Measurements from ENCODE around the gene ANKRD33. TPM values are rescaled to one million over a fixed set of nuclear protein-coding genes. Genes with fewer than 3 reads are reported as not detected.

The ANKRD33 gene
- polyA plus RNA-seq, 4 donors: 0.04 TPM; not detected in 3

DNA sequence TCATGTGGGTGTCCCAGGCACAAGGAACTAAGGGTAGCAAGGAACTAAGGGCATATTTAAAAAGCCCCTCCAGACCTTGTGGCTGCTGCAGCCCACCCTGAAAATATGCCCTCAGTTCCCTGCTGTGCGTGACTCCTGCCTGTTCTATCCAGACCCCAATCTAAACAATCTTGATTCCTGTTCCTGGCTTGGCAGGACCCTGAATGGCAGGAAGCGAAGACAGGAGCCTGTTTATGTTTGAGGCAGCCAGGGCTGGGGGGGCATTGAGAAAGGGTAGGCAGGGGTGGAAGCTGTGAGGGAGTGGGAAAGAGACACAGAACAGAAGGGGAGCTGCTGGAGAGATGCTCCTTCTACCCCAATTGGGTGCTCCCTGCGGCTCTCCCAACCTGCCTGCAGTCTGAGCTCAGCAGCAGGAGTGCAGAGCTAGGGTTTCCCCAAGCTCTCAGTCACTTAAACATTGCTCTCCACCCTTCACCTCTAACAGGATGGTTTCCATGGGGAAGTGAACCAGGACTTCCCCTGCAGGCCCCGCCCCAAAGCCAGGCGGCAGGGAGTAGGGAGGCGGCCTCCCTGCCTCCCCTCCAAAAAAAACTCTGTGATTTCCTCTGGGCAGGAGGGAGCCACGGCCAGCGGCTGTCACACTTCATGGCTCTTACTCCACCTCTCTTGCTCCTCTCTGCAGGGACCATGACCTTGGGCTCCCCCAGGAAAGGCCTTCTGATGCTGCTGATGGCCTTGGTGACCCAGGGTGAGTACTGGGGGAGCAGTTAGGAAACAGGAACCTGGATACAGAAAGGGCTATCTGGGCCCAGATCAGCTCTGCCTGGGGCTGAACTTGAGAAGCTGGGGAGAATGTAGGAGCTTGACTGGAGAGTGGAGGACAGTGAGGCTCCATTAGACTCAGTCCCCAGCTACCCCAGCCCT, 24.1 kb downstream of the ANKRD33 start:
- Histone ChIP-seq H3K9me3 (ENCODE audit: control insufficient read depth in 2 of 2, insufficient read depth in 1 of 2, low read depth in 1 of 2, low read length in 1 of 2) (no peaks in the 10 kb centered on the region), H3K4me3 (ENCODE audit: low read depth in 1 of 3, low read length in 3 of 3) (peak overlapping the region in 1 of 3 donors; percentile 24), H3K36me3 (ENCODE audit: control insufficient read depth in 3 of 3, insufficient read depth in 2 of 3, low read depth in 1 of 3, low read length in 3 of 3) (peaks cover 0 to 27% (median 0%) of the 10 kb centered on the region in 3 donors), H3K4me1 (ENCODE audit: control insufficient read depth in 3 of 3, insufficient read depth in 2 of 3, low read depth in 1 of 3, low read length in 2 of 3) (peaks cover 0 to 20% (median 6%) of the 10 kb centered on the region in 3 donors), H3K27ac (ENCODE audit: low read depth in 1 of 3, low read length in 2 of 3) (peak overlapping the region in 2 of 3 donors; percentile 44 to 81), H3K27me3 (ENCODE audit: control insufficient read depth in 3 of 3, insufficient read depth in 3 of 3, low read length in 3 of 3) (peaks cover 0 to 14% (median 0%) of the 10 kb centered on the region in 3 donors)
- FAIRE-seq (no peak), DNase-seq (peak in 1 of 2 donors; percentile 33)
- WGBS, 3 donors: 47 to 53% (median 50%) methylated on average over 8 of the region's 8 CpGs

DNA sequence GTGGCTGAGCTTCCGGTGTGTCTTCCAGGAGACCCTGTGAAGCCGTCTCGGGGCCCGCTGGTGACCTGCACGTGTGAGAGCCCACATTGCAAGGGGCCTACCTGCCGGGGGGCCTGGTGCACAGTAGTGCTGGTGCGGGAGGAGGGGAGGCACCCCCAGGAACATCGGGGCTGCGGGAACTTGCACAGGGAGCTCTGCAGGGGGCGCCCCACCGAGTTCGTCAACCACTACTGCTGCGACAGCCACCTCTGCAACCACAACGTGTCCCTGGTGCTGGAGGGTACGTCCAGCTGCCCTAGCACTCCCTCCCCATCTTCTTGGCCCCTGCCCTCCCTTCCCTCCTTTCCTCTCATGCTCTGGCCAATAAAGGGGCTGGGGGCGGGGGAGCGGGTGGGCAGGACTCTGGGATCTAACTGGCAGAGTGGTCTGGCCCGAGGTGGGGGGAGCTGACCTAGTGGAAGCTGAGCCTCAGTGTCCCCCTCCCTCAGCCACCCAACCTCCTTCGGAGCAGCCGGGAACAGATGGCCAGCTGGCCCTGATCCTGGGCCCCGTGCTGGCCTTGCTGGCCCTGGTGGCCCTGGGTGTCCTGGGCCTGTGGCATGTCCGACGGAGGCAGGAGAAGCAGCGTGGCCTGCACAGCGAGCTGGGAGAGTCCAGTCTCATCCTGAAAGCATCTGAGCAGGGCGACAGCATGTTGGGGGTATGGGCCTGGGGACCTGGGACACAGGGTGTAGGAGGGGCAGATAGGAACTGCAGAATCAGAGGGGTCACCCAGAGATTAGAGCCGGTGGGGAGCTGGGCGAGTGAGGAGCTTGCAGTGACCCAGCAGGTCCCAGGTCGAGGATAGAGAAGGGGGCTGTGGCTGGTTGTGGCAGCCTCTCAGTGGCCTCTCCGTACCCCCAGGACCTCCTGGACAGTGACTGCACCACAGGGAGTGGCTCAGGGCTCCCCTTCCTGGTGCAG, 25.4 kb downstream of the ANKRD33 start:
- H3K36me3 ChIP-seq (ENCODE audit: control insufficient read depth in 3 of 3, insufficient read depth in 2 of 3, low read depth in 1 of 3, low read length in 3 of 3): peaks cover 0 to 31% (median 0%) of the 10 kb centered on the region in 3 donors
- H3K27me3 ChIP-seq (ENCODE audit: control insufficient read depth in 3 of 3, insufficient read depth in 3 of 3, low read length in 3 of 3): peaks cover 0 to 6% (median 0%) of the 10 kb centered on the region in 3 donors
- H3K4me1 ChIP-seq (ENCODE audit: control insufficient read depth in 3 of 3, insufficient read depth in 2 of 3, low read depth in 1 of 3, low read length in 2 of 3): peaks cover 0 to 25% (median 6%) of the 10 kb centered on the region in 3 donors
- no peaks in the 10 kb centered on the region for H3K9me3 ChIP-seq (ENCODE audit: control insufficient read depth in 2 of 2, insufficient read depth in 1 of 2, low read depth in 1 of 2, low read length in 1 of 2)
- WGBS, 3 donors: 72 to 83% (median 80%) methylated on average over 25 to 30 of the region's 30 CpGs
- FAIRE-seq (no peak), DNase-seq (no peak)
- peak overlapping the region in 1 of 3 donors; percentile 81 for H3K27ac ChIP-seq (ENCODE audit: low read depth in 1 of 3, low read length in 2 of 3)
- no peak overlapping the region for H3K4me3 ChIP-seq (ENCODE audit: low read depth in 1 of 3, low read length in 3 of 3)

DNA sequence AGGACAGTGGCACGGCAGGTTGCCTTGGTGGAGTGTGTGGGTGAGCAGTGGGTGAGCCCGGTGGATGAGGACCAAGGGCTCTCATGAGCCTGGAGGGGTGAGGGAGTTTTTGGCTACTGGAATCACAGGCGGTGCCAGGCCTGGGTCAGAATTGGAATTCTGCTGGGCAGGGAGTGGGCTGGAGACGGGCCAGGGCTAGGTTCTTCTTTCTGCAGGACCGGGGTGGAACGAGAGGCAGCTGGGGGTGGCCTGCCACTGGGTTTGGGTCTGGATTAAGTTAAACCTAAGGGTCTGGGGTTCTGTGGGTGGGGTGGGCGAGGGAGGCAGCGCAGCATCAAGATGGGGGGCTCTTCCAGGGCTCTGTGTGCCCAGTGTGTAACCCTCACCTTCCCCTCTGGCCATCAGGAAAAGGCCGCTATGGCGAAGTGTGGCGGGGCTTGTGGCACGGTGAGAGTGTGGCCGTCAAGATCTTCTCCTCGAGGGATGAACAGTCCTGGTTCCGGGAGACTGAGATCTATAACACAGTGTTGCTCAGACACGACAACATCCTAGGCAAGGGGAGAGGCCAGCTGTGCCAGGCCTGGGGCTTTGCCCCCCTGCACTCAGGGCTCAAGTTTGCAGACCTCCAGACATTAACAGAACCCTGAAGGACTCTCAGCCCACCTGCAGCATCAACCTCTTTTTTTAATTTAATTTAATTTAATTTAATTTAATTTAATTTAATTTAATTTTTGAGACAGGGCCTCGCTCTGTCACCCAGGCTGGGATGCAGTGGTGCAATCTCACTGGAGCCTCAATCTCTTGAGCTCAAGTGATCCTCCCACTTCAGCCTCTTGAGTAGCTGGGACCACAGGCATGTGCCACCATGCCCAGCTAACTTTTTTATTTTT, 26.4 kb downstream of the ANKRD33 start:
- Histone ChIP-seq H3K27ac (ENCODE audit: low read depth in 1 of 3, low read length in 2 of 3) (no peak overlapping the region), H3K36me3 (ENCODE audit: control insufficient read depth in 3 of 3, insufficient read depth in 2 of 3, low read depth in 1 of 3, low read length in 3 of 3) (peaks cover 0 to 36% (median 0%) of the 10 kb centered on the region in 3 donors), H3K4me1 (ENCODE audit: control insufficient read depth in 3 of 3, insufficient read depth in 2 of 3, low read depth in 1 of 3, low read length in 2 of 3) (peaks cover 0 to 23% (median 6%) of the 10 kb centered on the region in 3 donors), H3K9me3 (ENCODE audit: control insufficient read depth in 2 of 2, insufficient read depth in 1 of 2, low read depth in 1 of 2, low read length in 1 of 2) (no peaks in the 10 kb centered on the region), H3K4me3 (ENCODE audit: low read depth in 1 of 3, low read length in 3 of 3) (no peak overlapping the region), H3K27me3 (ENCODE audit: control insufficient read depth in 3 of 3, insufficient read depth in 3 of 3, low read length in 3 of 3) (no peaks in the 10 kb centered on the region)
- 82 to 91% (median 88%) methylated on average over 16 to 17 of the region's 17 CpGs for WGBS, 3 donors
- DNase-seq: no peak
- no peak for FAIRE-seq

DNA sequence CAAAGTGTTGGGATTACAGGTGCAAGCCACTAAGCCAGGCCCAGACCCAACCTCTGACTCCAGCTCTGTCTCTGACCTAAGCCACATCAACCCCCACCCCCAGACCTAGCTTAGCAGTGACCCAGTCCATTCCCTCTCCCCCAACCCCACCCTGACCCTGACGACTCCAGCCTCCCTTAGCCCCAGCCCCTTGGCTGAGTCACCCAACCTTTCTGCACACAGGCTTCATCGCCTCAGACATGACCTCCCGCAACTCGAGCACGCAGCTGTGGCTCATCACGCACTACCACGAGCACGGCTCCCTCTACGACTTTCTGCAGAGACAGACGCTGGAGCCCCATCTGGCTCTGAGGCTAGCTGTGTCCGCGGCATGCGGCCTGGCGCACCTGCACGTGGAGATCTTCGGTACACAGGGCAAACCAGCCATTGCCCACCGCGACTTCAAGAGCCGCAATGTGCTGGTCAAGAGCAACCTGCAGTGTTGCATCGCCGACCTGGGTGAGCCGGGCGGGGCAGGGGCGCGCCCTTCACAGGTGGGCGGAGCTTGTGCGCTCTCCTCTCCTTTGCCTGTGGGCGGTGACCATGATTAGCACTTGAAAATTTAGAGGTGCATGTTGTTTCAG, 27.2 kb downstream of the ANKRD33 start:
- Histone ChIP-seq H3K27ac (ENCODE audit: low read depth in 1 of 3, low read length in 2 of 3) (no peak overlapping the region), H3K36me3 (ENCODE audit: control insufficient read depth in 3 of 3, insufficient read depth in 2 of 3, low read depth in 1 of 3, low read length in 3 of 3) (peaks cover 0 to 38% (median 0%) of the 10 kb centered on the region in 3 donors), H3K4me3 (ENCODE audit: low read depth in 1 of 3, low read length in 3 of 3) (no peak overlapping the region), H3K9me3 (ENCODE audit: control insufficient read depth in 2 of 2, insufficient read depth in 1 of 2, low read depth in 1 of 2, low read length in 1 of 2) (no peaks in the 10 kb centered on the region), H3K27me3 (ENCODE audit: control insufficient read depth in 3 of 3, insufficient read depth in 3 of 3, low read length in 3 of 3) (no peaks in the 10 kb centered on the region), H3K4me1 (ENCODE audit: control insufficient read depth in 3 of 3, insufficient read depth in 2 of 3, low read depth in 1 of 3, low read length in 2 of 3) (peaks cover 0 to 23% (median 6%) of the 10 kb centered on the region in 3 donors)
- WGBS, 3 donors: 53 to 75% (median 69%) methylated on average over 26 to 28 of the region's 28 CpGs
- FAIRE-seq (no peak), DNase-seq (no peak)

- Histone ChIP-seq H3K4me3 (ENCODE audit: low read depth in 1 of 3, low read length in 3 of 3) (no peak overlapping the region), H3K27me3 (ENCODE audit: control insufficient read depth in 3 of 3, insufficient read depth in 3 of 3, low read length in 3 of 3) (no peaks in the 10 kb centered on the region), H3K27ac (ENCODE audit: low read depth in 1 of 3, low read length in 2 of 3) (no peak overlapping the region), H3K9me3 (ENCODE audit: control insufficient read depth in 2 of 2, insufficient read depth in 1 of 2, low read depth in 1 of 2, low read length in 1 of 2) (no peaks in the 10 kb centered on the region), H3K36me3 (ENCODE audit: control insufficient read depth in 3 of 3, insufficient read depth in 2 of 3, low read depth in 1 of 3, low read length in 3 of 3) (peaks cover 0 to 39% (median 0%) of the 10 kb centered on the region in 3 donors), H3K4me1 (ENCODE audit: control insufficient read depth in 3 of 3, insufficient read depth in 2 of 3, low read depth in 1 of 3, low read length in 2 of 3) (peaks cover 0 to 21% (median 6%) of the 10 kb centered on the region in 3 donors)
- no peak for FAIRE-seq
- WGBS, 3 donors: 95% methylated on average over 11 of the region's 11 CpGs
- DNase-seq: no peak
Measured at GRCh38 chr12:51915951-51916350, 28.0 kb downstream of the ANKRD33 start.

GRCh38 chr12:51917041-51917590, 29.2 kb downstream of the ANKRD33 start:
- WGBS, 3 donors: 76 to 86% (median 82%) methylated on average over 10 of the region's 10 CpGs
- FAIRE-seq (no peak), DNase-seq (no peak)
- Histone ChIP-seq H3K27ac (ENCODE audit: low read depth in 1 of 3, low read length in 2 of 3) (peak overlapping the region in 1 of 3 donors; percentile 45), H3K27me3 (ENCODE audit: control insufficient read depth in 3 of 3, insufficient read depth in 3 of 3, low read length in 3 of 3) (no peaks in the 10 kb centered on the region), H3K9me3 (ENCODE audit: control insufficient read depth in 2 of 2, insufficient read depth in 1 of 2, low read depth in 1 of 2, low read length in 1 of 2) (no peaks in the 10 kb centered on the region), H3K36me3 (ENCODE audit: control insufficient read depth in 3 of 3, insufficient read depth in 2 of 3, low read depth in 1 of 3, low read length in 3 of 3) (peaks cover 0 to 39% (median 0%) of the 10 kb centered on the region in 3 donors), H3K4me3 (ENCODE audit: low read depth in 1 of 3, low read length in 3 of 3) (no peak overlapping the region), H3K4me1 (ENCODE audit: control insufficient read depth in 3 of 3, insufficient read depth in 2 of 3, low read depth in 1 of 3, low read length in 2 of 3) (peaks cover 0 to 13% (median 3%) of the 10 kb centered on the region in 3 donors)

DNA sequence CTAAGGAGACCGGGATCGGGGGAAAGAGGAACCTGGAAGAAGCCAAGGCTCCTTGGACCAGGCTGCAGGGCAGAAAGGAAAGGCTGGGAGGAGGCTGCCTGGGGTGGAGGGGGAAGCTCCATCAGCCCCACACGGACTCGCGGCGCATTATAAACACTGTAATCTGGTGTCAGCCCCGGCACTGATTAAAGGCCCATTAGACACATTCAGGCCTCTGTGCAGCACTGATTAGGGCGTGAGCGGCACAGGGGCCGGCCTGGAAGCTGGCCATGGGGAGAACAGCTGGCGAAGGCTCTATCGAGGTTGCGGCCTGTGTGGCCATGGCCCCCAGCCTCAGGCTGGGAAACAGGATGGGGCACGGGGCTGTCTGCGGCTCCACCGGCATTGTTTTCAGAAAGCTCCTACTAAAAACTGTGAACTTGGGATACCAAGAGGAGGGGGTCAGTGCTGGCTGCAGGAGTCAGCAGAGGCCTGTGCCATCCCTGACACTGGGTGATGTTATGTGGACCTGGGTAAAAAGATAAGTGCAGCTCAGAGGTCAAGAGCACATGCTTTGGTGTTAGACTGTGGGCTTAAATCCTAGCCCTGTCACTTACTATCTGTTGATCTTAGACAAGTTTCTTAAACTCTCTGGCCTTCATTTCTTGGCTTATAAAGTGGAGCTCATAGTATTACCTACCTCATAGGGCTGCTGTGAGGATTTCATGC, 30.0 kb downstream of the ANKRD33 start:
- Histone ChIP-seq H3K4me3 (ENCODE audit: low read depth in 1 of 3, low read length in 3 of 3) (no peak overlapping the region), H3K9me3 (ENCODE audit: control insufficient read depth in 2 of 2, insufficient read depth in 1 of 2, low read depth in 1 of 2, low read length in 1 of 2) (no peaks in the 10 kb centered on the region), H3K4me1 (ENCODE audit: control insufficient read depth in 3 of 3, insufficient read depth in 2 of 3, low read depth in 1 of 3, low read length in 2 of 3) (peaks cover under 1 to 17% (median 2%) of the 10 kb centered on the region in 3 donors), H3K27ac (ENCODE audit: low read depth in 1 of 3, low read length in 2 of 3) (peak overlapping the region in 1 of 3 donors; percentile 12), H3K36me3 (ENCODE audit: control insufficient read depth in 3 of 3, insufficient read depth in 2 of 3, low read depth in 1 of 3, low read length in 3 of 3) (peaks cover 0 to 39% (median 0%) of the 10 kb centered on the region in 3 donors), H3K27me3 (ENCODE audit: control insufficient read depth in 3 of 3, insufficient read depth in 3 of 3, low read length in 3 of 3) (no peaks in the 10 kb centered on the region)
- 17 to 38% (median 30%) methylated on average over 16 of the region's 16 CpGs for WGBS, 3 donors
- DNase-seq (peak in 1 of 2 donors; percentile 21), FAIRE-seq (no peak)

All from small intestine (tissue), 7 donors.